ENCODE results near the gene MYH16.
"Not testable (repeated sequence)": the region's sequence is repeated elsewhere in the genome, so short reads cannot be mapped to it uniquely, and the experiment has no call there.

Gene MYH16

GRCh38 chr7:99331002-99331401 is 58.4 kb downstream of the MYH16 start:
- H3K27me3 Mint-ChIP-seq, result no peaks in the 10 kb centered on the region
- H3K9me3 Mint-ChIP-seq, result no peaks in the 10 kb centered on the region
- H3K4me3 Mint-ChIP-seq, result no peak overlapping the region
- H3K4me1 Mint-ChIP-seq, result peaks cover 55% of the 10 kb centered on the region
- peak; percentile 44 for ATAC-seq
- peaks cover 38% of the 10 kb centered on the region for H3K36me3 Mint-ChIP-seq (ENCODE audit: low read depth)
- no peak for DNase-seq
- H3K27ac Mint-ChIP-seq, result peak overlapping the region; percentile 89

GRCh38 chr7:99339595-99339994 is 67.0 kb downstream of the MYH16 start:
- DNase-seq (no peak), ATAC-seq (no peak)
- Mint-ChIP-seq H3K9me3 (no peaks in the 10 kb centered on the region), H3K27me3 (no peaks in the 10 kb centered on the region), H3K4me1 (no peaks in the 10 kb centered on the region), H3K36me3 (ENCODE audit: low read depth) (peaks cover 54% of the 10 kb centered on the region), H3K4me3 (no peak overlapping the region), H3K27ac (no peak overlapping the region)

GRCh38 chr7:99340659-99341058 is 68.0 kb downstream of the MYH16 start:
- no peak overlapping the region for H3K4me3 Mint-ChIP-seq
- no peak overlapping the region for H3K27ac Mint-ChIP-seq
- H3K36me3 Mint-ChIP-seq (ENCODE audit: low read depth), result peaks cover 53% of the 10 kb centered on the region
- DNase-seq (no peak), ATAC-seq (no peak)
- no peaks in the 10 kb centered on the region for H3K4me1 Mint-ChIP-seq
- H3K9me3 Mint-ChIP-seq, result no peaks in the 10 kb centered on the region
- no peaks in the 10 kb centered on the region for H3K27me3 Mint-ChIP-seq

- no peaks in the 10 kb centered on the region for H3K27me3 Mint-ChIP-seq
- H3K9me3 Mint-ChIP-seq, result no peaks in the 10 kb centered on the region
- no peak overlapping the region for H3K27ac Mint-ChIP-seq
- DNase-seq, result no peak
- H3K36me3 Mint-ChIP-seq (ENCODE audit: low read depth), result peaks cover 47% of the 10 kb centered on the region
- H3K4me3 Mint-ChIP-seq, result no peak overlapping the region
- ATAC-seq, result no peak
- no peaks in the 10 kb centered on the region for H3K4me1 Mint-ChIP-seq
Observed at GRCh38 chr7:99344061-99344647, 71.5 kb downstream of the MYH16 start.

GRCh38 chr7:99350641-99351040 is 78.0 kb downstream of the MYH16 start:
- DNase-seq, ATAC-seq, H3K27me3 Mint-ChIP-seq, H3K27ac Mint-ChIP-seq, H3K4me3 Mint-ChIP-seq, H3K4me1 Mint-ChIP-seq, H3K9me3 Mint-ChIP-seq: not testable (repeated sequence)
- H3K36me3 Mint-ChIP-seq (ENCODE audit: low read depth), result peaks cover 32% of the 10 kb centered on the region

- no peak for ATAC-seq
- H3K36me3 Mint-ChIP-seq (ENCODE audit: low read depth), result peaks cover 34% of the 10 kb centered on the region
- no peaks in the 10 kb centered on the region for H3K4me1 Mint-ChIP-seq
Observed at GRCh38 chr7:99352247-99352646, 79.6 kb downstream of the MYH16 start.

GRCh38 chr7:99355098-99355497 is 82.5 kb downstream of the MYH16 start:
- H3K36me3 Mint-ChIP-seq (ENCODE audit: low read depth), result peaks cover 32% of the 10 kb centered on the region
- H3K27ac Mint-ChIP-seq, result no peak overlapping the region
- no peak for DNase-seq
- H3K9me3 Mint-ChIP-seq, result no peaks in the 10 kb centered on the region
- H3K4me3 Mint-ChIP-seq, result no peak overlapping the region
- no peaks in the 10 kb centered on the region for H3K27me3 Mint-ChIP-seq
- H3K4me1 Mint-ChIP-seq, result no peaks in the 10 kb centered on the region
- ATAC-seq, result no peak

More at GRCh38 chr7:99352247-99352646, 79.6 kb downstream of the MYH16 start:
- no peak for DNase-seq
- no peaks in the 10 kb centered on the region for H3K9me3 Mint-ChIP-seq
- no peaks in the 10 kb centered on the region for H3K27me3 Mint-ChIP-seq
- no peak overlapping the region for H3K4me3 Mint-ChIP-seq
- peak overlapping the region; percentile 35 for H3K27ac Mint-ChIP-seq

- no peak for DNase-seq
Observed at GRCh38 chr7:99357701-99358490, 85.3 kb downstream of the MYH16 start.

GRCh38 chr7:99358521-99358920 is 85.9 kb downstream of the MYH16 start:
- DNase-seq, H3K27ac Mint-ChIP-seq, H3K9me3 Mint-ChIP-seq, H3K4me3 Mint-ChIP-seq, H3K27me3 Mint-ChIP-seq, H3K4me1 Mint-ChIP-seq, ATAC-seq: not testable (repeated sequence)
- peaks cover 28% of the 10 kb centered on the region for H3K36me3 Mint-ChIP-seq (ENCODE audit: low read depth)

More at GRCh38 chr7:99357701-99358490, 85.3 kb downstream of the MYH16 start:
- ATAC-seq, result no peak
- Mint-ChIP-seq H3K9me3 (no peaks in the 10 kb centered on the region), H3K27me3 (no peaks in the 10 kb centered on the region), H3K4me1 (no peaks in the 10 kb centered on the region), H3K36me3 (ENCODE audit: low read depth) (peaks cover 26% of the 10 kb centered on the region), H3K4me3 (no peak overlapping the region), H3K27ac (no peak overlapping the region)

GRCh38 chr7:99359465-99360154 is 87.0 kb downstream of the MYH16 start:
- Mint-ChIP-seq H3K36me3 (ENCODE audit: low read depth) (peaks cover 27% of the 10 kb centered on the region), H3K4me1 (no peaks in the 10 kb centered on the region), H3K27ac (no peak overlapping the region), H3K27me3 (no peaks in the 10 kb centered on the region), H3K4me3 (no peak overlapping the region), H3K9me3 (no peaks in the 10 kb centered on the region)
- no peak for ATAC-seq
- no peak for DNase-seq
